Lower leg skin (tissue), 4 donors: ENCODE results near the gene GGNBP2. TPM values are rescaled to one million over a fixed set of nuclear protein-coding genes. Genes with fewer than 3 reads are reported as not detected.

Experiments used
- DNase-seq, 2 donors: peaks; one replicate each; pipeline ENCODE4 v3.0.0-alpha.2; 2019; ENCODE audit warnings: low spot score in 2 of 2
- H3K4me3 ChIP-seq: fragments of 200-600 bp; sonication (generic); 2 replicates; pipeline ENCODE4 v1.5.1; 2017; ENCODE audit warnings: mild to moderate bottlenecking, low read depth; ENCODE audit not compliant: poor library complexity, severe bottlenecking
- CTCF ChIP-seq, 3 donors: fragments of 450-650 bp; IDR thresholded peaks; one replicate each; pipeline ENCODE4 v1.5.1; 2016; ENCODE audit warnings: antibody characterized with exemption in 3 of 3, mild to moderate bottlenecking in 3 of 3, moderate library complexity in 2 of 3
- POLR2A ChIP-seq, 2 donors: fragments of 450-650 bp; IDR thresholded peaks; one replicate each; pipeline ENCODE4 v1.6.1; 2016 to 2017; ENCODE audit warnings: antibody characterized with exemption in 2 of 2, mild to moderate bottlenecking in 1 of 2, moderate library complexity in 1 of 2
- WGBS, 2 donors: methylation state at CpG; one replicate each; pipeline ENCODE4 v1.1.5; 2018; 5-methylcytosine and 5-hydroxymethylcytosine counted together
- intact Hi-C: fragments of 100-400 bp; cut with DNase I; formaldehyde crosslinking; loops from one replicate; pipeline ENCODE4 v1.15.0; 2023; ENCODE audit warnings: low total_unique reads
- total RNA-seq, 4 donors: library from RNA; depleted of rRNA; stranded (reverse); fragments of >200 nt; gene quantifications; one replicate each; pipeline ENCODE4 v1.1.0, GENCODE V29; 2016

GGNBP2 gene
- total RNA-seq, 4 donors from 2014 or later: 38.2 to 79.6 (median 55.0) TPM

- intact Hi-C loops: no loop called here
- 43 to 47% methylated on average over 2 of the region's 2 CpGs for WGBS, 2 donors
These were observed 32.1 kb downstream of the GGNBP2 start for GRCh38 chr17:36576793-36577192.

GRCh38 chr17:36578671-36579070, 34.0 kb downstream of the GGNBP2 start:
- intact Hi-C loops: no loop called here
- 90 to 95% methylated on average over 2 of the region's 2 CpGs for WGBS, 2 donors
- H3K4me3 ChIP-seq: no peak overlapping the region
- no peak for DNase-seq
- no peak for TF ChIP-seq CTCF (IDR thresholded peaks at IDR 0.05)
- no peak for TF ChIP-seq POLR2A (IDR thresholded peaks at IDR 0.05)

More at GRCh38 chr17:36576793-36577192, 32.1 kb downstream of the GGNBP2 start:
- TF ChIP-seq CTCF (IDR thresholded peaks at IDR 0.05) (no peak), POLR2A (IDR thresholded peaks at IDR 0.05) (no peak)
- no peak for DNase-seq
- no peak overlapping the region for H3K4me3 ChIP-seq

- intact Hi-C loops: no loop called here
- DNase-seq: no peak
- no peak overlapping the region for H3K4me3 ChIP-seq
- WGBS, 2 donors: 61 to 75% methylated on average over 1 of the region's 1 CpG
- no peak for TF ChIP-seq CTCF (IDR thresholded peaks at IDR 0.05)
- no peak for TF ChIP-seq POLR2A (IDR thresholded peaks at IDR 0.05)
These were observed 39.1 kb downstream of the GGNBP2 start for GRCh38 chr17:36583787-36584186.

- WGBS, 2 donors: 90 to 95% methylated on average over 2 of the region's 2 CpGs
- no peak for DNase-seq
- no peak for TF ChIP-seq CTCF (IDR thresholded peaks at IDR 0.05)
- TF ChIP-seq POLR2A (IDR thresholded peaks at IDR 0.05): no peak
- intact Hi-C loops: no loop called here
- no peak overlapping the region for H3K4me3 ChIP-seq
These were observed 41.4 kb downstream of the GGNBP2 start for GRCh38 chr17:36586138-36586537.

- 59 to 64% methylated on average over 2 of the region's 2 CpGs for WGBS, 2 donors
- DNase-seq: peak in 1 of 2 donors; percentile 5
- intact Hi-C loops: no loop called here
- TF ChIP-seq CTCF (IDR thresholded peaks at IDR 0.05) (no peak), POLR2A (IDR thresholded peaks at IDR 0.05) (no peak)
- no peak overlapping the region for H3K4me3 ChIP-seq
These were observed 45.4 kb downstream of the GGNBP2 start for GRCh38 chr17:36590082-36590481.
